Measurements from ENCODE around the gene QSOX1.

DNA sequence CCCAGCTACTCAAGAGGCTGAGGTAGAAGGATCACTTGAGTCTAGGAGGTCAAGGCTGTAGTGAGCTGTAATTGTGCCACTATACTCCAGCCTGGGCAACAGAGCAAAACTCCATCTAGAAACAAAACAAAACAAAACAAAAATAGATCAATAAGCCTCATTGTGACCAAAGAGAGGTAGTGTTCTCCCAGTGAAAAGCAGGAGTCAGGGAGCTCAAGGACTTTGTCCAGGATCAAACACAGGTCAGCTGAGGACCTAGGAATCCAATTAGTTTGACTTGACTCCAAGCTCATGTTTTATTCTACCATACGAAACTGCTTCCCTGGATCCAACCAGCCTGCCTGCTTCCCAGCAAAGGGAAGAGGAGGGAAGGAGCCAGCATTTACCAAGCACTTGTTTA, 21.5 kb upstream of the QSOX1 start:
- TF ChIP-seq EP300 (IDR thresholded peaks at IDR 0.05) (no peak), POLR2A (IDR thresholded peaks at IDR 0.05; ENCODE audit: low read depth) (no peak), POLR2AphosphoS5 (IDR thresholded peaks at IDR 0.05) (no peak)

Data from esophagus muscularis mucosa (tissue), 3 donors.